HG02973 (cell line): Measurements from ENCODE around the gene TMEM54.

Experiments
- ATAC-seq: cut with Tn5 transposase; IDR thresholded peaks from one replicate; pipeline ENCODE4 v1.9.1; 2021; ENCODE audit warnings: moderate library complexity; ENCODE audit not compliant: unreplicated experiment

The TMEM54 gene

GRCh38 chr1:32881871-32882850 is 19.0 kb downstream of the TMEM54 start:
- no peak for ATAC-seq

GRCh38 chr1:32881291-32881690 is 19.9 kb downstream of the TMEM54 start:
- ATAC-seq, result no peak

GRCh38 chr1:32878637-32879041 is 22.6 kb downstream of the TMEM54 start:
- no peak for ATAC-seq

- ATAC-seq, result no peak
Observed at GRCh38 chr1:32878183-32878582, 23.0 kb downstream of the TMEM54 start.

- ATAC-seq, result no peak
Observed at GRCh38 chr1:32877211-32878110, 23.7 kb downstream of the TMEM54 start.

- ATAC-seq, result no peak
Observed at GRCh38 chr1:32876341-32877210, 24.6 kb downstream of the TMEM54 start.

- ATAC-seq, result no peak
Observed at GRCh38 chr1:32874860-32875752, 26.1 kb downstream of the TMEM54 start.

- ATAC-seq, result no peak
Observed at GRCh38 chr1:32873484-32873883, 27.7 kb downstream of the TMEM54 start.

- ATAC-seq, result no peak
Observed at GRCh38 chr1:32872192-32872460, 29.1 kb downstream of the TMEM54 start.

- ATAC-seq, result no peak
Observed at GRCh38 chr1:32871364-32872191, 29.6 kb downstream of the TMEM54 start.

GRCh38 chr1:32870615-32871363 is 30.4 kb downstream of the TMEM54 start, which contains the start of gene FNDC5:
Gene FNDC5, minus strand, starts transcription at chr1:32870912.
- ATAC-seq, result no peak

- ATAC-seq, result no peak
Observed at GRCh38 chr1:32869923-32870614, 31.1 kb downstream of the TMEM54 start.

GRCh38 chr1:32868806-32869455 is 32.3 kb downstream of the TMEM54 start:
- ATAC-seq, result no peak

- no peak for ATAC-seq
Observed at GRCh38 chr1:32868085-32868484, 33.1 kb downstream of the TMEM54 start.

- ATAC-seq, result no peak
Observed at GRCh38 chr1:32867671-32868070, 33.5 kb downstream of the TMEM54 start.

- no peak for ATAC-seq
Observed at GRCh38 chr1:32867151-32867550, 34.0 kb downstream of the TMEM54 start.
